HG03520 (cell line): ENCODE results near the gene RNF180.
"Not testable (repeated sequence)": the region's sequence is repeated elsewhere in the genome, so short reads cannot be mapped to it uniquely, and the experiment has no call there.

Experiments
- ATAC-seq: cut with Tn5 transposase; IDR thresholded peaks from one replicate; pipeline ENCODE4 v1.9.1; 2021; ENCODE audit warnings: mild to moderate bottlenecking, moderate library complexity; ENCODE audit not compliant: unreplicated experiment

Gene RNF180

DNA sequence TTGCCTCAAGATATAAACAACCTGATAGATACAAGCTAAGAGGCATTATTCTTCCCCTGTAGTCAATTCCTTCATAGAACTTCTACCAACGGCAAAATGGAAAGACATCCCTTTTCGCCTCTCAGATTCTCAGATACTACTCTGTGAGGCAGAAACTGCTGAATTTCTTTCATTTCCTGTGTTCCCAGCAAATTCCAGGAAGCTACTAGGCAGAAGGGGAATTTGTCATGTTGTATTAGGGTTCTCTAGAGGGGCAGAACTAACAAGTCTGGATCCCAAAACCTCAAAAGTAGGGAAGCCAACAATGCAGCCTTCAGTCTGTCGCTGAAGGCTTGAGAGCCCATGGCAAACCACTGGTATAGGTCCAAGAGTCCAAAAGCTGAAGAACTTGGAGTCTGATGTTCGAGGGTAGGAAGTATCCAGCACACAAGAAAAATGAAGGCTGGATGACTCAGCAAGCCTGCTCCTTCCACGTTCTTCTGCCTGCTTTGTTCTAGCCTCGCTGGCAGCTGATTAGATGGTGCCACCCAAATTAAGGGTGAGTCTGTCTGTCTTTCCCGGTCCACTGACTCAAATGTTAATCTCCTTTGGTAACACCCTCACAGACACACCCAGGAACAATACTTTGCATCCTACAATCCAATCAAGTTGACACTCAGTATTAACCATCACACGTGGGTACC, 15.2 kb downstream of the RNF180 start:
- ATAC-seq, result no peak

- ATAC-seq, result no peak
Observed at GRCh38 chr5:64181440-64181839, 15.8 kb downstream of the RNF180 start.

GRCh38 chr5:64183956-64184355, 18.3 kb downstream of the RNF180 start:
- no peak for ATAC-seq

DNA sequence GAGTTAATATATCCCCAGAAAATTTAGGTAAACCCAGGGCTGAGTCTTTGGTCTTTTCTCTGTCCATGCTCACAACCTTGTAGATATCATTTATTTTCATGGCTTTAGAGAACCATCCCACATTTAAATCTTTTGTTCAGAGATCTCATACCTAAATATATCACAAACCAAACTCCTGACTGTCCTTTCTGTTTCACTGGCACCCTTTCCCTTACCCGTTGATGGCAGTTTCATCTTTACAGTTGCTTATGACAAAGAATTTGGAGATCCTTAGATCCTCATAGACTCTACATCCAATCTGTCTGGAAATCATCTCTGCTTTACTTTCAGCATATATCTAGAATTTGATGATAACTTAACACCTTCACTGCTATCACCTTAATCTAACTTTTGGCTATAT, 19.2 kb downstream of the RNF180 start:
- no peak for ATAC-seq

GRCh38 chr5:64188776-64189175, 23.1 kb downstream of the RNF180 start:
- ATAC-seq, result no peak

- ATAC-seq, result no peak
Observed at GRCh38 chr5:64190562-64191306, 25.1 kb downstream of the RNF180 start.

GRCh38 chr5:64195981-64196380, 30.3 kb downstream of the RNF180 start:
- ATAC-seq, result no peak

- no peak for ATAC-seq
Observed at GRCh38 chr5:64199425-64199824, 33.8 kb downstream of the RNF180 start.

DNA sequence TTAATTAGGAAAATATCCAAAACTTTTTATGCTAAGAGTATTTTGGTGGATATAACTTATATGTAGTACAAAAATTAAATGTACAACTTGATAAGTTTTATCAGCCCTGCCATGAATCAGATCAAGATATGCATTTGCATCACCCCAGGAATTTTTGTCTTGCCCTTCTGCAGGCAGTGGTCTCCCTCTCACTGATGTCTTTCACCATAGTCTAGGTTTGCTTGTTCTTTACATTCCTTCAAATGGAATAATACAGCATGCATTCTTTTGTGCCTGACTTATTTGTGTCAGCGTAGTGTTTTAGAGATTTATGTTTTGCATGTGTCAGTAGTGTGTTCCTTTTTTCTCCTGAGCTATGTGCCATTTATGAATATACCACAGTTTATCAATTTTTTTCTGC, 36.4 kb downstream of the RNF180 start:
- no peak for ATAC-seq

- no peak for ATAC-seq
Observed at GRCh38 chr5:64206653-64207052, 41.0 kb downstream of the RNF180 start.

DNA sequence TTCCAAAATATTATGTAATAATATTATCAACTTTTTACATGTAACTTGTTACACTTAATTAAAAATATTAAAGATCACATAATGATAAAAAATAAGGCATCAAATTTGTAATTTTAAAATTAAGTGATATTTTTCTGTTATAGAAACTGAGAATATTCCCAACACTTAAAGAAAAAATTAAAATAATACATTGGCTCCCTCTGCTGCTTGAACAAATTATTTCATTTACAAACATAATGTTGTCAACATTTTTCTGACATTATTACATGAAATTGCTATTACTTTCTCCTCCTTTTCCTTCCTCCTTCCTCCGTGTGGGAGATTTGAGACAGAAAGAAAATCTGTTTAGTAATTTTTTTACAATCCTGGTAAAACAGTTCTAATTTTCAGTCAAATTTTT, 42.3 kb downstream of the RNF180 start:
- no peak for ATAC-seq

DNA sequence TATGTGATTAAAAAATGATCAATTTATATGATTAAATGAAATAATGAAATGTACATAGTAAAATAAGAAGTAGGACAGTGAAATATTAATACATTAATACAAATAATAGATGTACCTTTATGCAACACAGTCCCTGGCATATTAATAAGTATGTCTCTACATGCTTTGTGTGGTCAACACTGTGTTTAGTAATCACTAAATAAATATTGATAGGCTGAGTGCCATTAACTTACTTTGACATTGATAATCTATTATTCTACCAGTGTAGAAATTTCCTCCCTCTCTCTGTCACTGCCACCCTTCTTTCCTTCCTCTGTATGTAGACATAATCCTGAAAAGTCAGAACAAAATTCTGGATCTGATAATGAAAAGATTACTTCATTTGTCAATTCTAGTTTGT, 43.7 kb downstream of the RNF180 start:
- no peak for ATAC-seq

- ATAC-seq, result no peak
Observed at GRCh38 chr5:64210866-64211265, 45.2 kb downstream of the RNF180 start.

DNA sequence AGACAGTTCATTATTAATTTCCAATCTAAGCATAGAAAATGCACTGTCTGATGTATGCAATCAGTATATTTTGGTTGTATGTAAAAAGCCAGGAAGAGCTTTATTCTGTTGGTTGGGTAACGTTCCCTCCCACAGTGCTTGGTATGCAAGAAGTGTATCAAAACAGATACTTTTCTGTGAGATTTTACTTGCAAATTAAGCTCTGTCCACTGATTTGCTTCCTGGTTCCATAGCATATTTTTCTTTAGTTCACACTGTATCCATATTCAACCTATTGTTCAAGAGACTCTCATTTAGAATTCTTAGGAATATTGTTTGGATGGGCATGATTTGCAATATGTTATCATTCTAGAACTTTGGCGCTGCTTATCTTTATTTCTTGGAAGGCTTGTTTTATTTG, 47.4 kb downstream of the RNF180 start:
- no peak for ATAC-seq

DNA sequence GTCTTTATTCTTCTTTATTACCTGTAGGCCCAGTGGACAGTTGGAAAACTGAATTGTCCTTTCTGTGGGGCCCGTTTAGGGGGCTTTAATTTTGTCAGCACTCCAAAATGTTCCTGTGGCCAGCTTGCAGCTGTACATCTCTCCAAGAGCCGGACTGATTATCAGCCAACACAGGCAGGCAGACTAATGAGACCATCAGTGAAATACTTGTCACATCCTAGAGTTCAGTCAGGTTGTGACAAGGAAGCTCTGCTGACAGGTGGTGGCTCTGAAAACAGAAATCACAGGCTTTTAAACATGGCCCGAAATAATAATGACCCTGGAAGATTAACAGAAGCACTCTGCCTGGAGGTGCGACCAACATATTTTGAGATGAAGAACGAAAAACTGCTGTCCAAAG, 47.9 kb downstream of the RNF180 start:
- ATAC-seq, result no peak

- ATAC-seq, result no peak
Observed at GRCh38 chr5:64214132-64214531, 48.5 kb downstream of the RNF180 start.

- ATAC-seq, result no peak
Observed at GRCh38 chr5:64221911-64222310, 56.3 kb downstream of the RNF180 start.

DNA sequence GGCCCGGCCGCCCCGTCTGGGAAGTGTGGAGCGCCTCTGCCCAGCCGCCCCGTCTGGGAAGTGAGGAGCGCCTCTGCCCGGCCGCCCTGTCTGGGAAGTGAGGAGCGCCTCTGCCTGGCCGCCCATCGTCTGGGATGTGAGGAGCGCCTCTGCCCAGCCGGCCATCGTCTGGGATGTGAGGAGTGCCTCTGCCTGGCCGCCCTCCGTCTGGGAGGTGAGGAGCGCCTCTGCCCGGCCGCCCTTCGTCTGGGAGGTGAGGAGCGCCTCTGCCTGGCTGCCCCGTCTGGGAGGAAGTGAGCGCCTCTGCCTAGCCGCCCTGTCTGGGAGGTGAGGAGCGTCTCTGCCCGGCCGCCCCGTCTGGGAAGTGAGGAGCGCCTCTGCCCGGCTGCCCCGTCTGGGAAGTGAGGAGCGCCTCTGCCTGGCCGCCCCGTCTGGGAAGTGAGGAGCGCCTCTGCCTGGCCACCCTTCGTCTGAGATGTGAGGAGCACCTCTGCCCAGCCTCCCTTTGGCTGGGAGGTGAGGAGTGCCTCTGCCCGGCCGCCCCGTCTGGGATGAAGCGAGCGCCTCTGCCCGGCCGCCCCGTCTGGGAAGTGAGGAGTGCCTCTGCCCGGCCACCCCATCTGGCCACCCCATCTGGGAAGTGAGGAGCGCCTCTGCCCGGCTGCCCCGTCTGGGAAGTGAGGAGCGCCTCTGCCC, 59.8 kb downstream of the RNF180 start:
- ATAC-seq, result not testable (repeated sequence)

GRCh38 chr5:64227131-64227537, 61.5 kb downstream of the RNF180 start:
- not testable (repeated sequence) for ATAC-seq

DNA sequence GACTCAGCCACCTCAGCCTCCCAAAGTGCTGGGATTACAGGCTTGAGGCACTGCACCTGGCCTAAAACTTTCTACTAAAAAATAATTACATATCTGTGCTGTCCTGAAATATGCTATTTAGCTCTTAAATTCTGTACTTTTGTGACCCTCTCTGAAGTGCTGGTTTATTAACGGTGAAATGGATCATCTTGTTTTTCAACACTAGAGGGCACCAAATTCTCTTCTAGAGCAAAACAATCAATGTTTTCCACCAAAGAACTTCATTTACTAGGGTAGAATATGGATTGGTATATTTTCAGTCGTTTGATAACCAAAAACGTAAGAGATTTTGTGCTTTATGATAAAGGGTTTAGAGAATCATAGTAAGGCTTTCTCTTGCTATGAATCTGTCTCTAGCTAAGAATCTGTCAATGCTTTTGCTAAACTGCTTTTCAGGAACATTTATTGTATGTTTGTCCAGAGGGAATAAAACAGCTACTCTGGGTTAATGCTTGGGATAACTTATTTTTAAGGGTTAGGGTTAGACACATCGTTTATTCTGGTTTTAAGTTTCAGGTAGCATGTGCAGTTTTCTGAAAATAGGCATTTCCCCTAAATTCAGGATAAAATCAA, 63.6 kb downstream of the RNF180 start:
- ATAC-seq, result peak; percentile 66

- no peak for ATAC-seq
Observed at GRCh38 chr5:64260756-64261155, 95.1 kb downstream of the RNF180 start.

- no peak for ATAC-seq
Observed at GRCh38 chr5:64269164-64269563, 103.5 kb downstream of the RNF180 start.
